ENCODE measurements around the gene IL36RN.

Gene IL36RN

GRCh38 chr2:113105047-113105785 is 46.2 kb downstream of the IL36RN start:
- Mint-ChIP-seq H3K27ac (no peak overlapping the region), H3K36me3 (peaks cover 7 to 13% of the 10 kb centered on the region in 2 donors), H3K4me3 (no peak overlapping the region), H3K4me1 (peaks cover 15 to 41% of the 10 kb centered on the region in 2 donors), H3K9me3 (peaks cover 6 to 9% of the 10 kb centered on the region in 2 donors), H3K27me3 (peaks cover 18 to 31% of the 10 kb centered on the region in 2 donors)
- ATAC-seq (replicated peaks) (peak; percentile 10 to 35), DNase-seq (no peak)

- no peaks in the 10 kb centered on the region for H3K4me1 Mint-ChIP-seq
- H3K27me3 Mint-ChIP-seq: peaks cover 6 to 19% of the 10 kb centered on the region in 2 donors
- DNase-seq (no peak), ATAC-seq (replicated peaks) (no peak)
- no peaks in the 10 kb centered on the region for H3K36me3 Mint-ChIP-seq
- no peaks in the 10 kb centered on the region for H3K9me3 Mint-ChIP-seq
- H3K4me3 Mint-ChIP-seq: no peak overlapping the region
- H3K27ac Mint-ChIP-seq: no peak overlapping the region
These were observed 52.1 kb downstream of the IL36RN start for GRCh38 chr2:113111121-113111520.

- DNase-seq: no peak
- Mint-ChIP-seq H3K36me3 (no peaks in the 10 kb centered on the region), H3K4me3 (no peak overlapping the region), H3K9me3 (no peaks in the 10 kb centered on the region), H3K27ac (no peak overlapping the region), H3K4me1 (peaks cover 0 to 5% of the 10 kb centered on the region in 2 donors), H3K27me3 (peaks cover 6 to 18% of the 10 kb centered on the region in 2 donors)
- ATAC-seq (replicated peaks): no peak
These were observed 52.9 kb downstream of the IL36RN start for GRCh38 chr2:113111823-113112287.

GRCh38 chr2:113112441-113112840 is 53.4 kb downstream of the IL36RN start:
- Mint-ChIP-seq H3K9me3 (no peaks in the 10 kb centered on the region), H3K27ac (no peak overlapping the region), H3K4me1 (peaks cover 0 to 7% of the 10 kb centered on the region in 2 donors), H3K4me3 (no peak overlapping the region), H3K36me3 (no peaks in the 10 kb centered on the region), H3K27me3 (peaks cover 6 to 15% of the 10 kb centered on the region in 2 donors)
- no peak for ATAC-seq (replicated peaks)
- DNase-seq: no peak

GRCh38 chr2:113112871-113113270 is 53.9 kb downstream of the IL36RN start:
- Mint-ChIP-seq H3K27me3 (peaks cover 6 to 15% of the 10 kb centered on the region in 2 donors), H3K36me3 (no peaks in the 10 kb centered on the region), H3K4me3 (no peak overlapping the region), H3K9me3 (no peaks in the 10 kb centered on the region), H3K27ac (no peak overlapping the region), H3K4me1 (peaks cover 0 to 8% of the 10 kb centered on the region in 2 donors)
- ATAC-seq (replicated peaks) (no peak), DNase-seq (no peak)

- ATAC-seq (replicated peaks) (no peak), DNase-seq (no peak)
- Mint-ChIP-seq H3K27ac (no peak overlapping the region), H3K9me3 (no peaks in the 10 kb centered on the region), H3K36me3 (no peaks in the 10 kb centered on the region), H3K4me1 (peaks cover 0 to 8% of the 10 kb centered on the region in 2 donors), H3K4me3 (no peak overlapping the region), H3K27me3 (peaks cover under 1 to 8% of the 10 kb centered on the region in 2 donors)
These were observed 54.8 kb downstream of the IL36RN start for GRCh38 chr2:113113807-113114206.

Data from stimulated activated naive B cell treated with anti-CD40 and anti-IgM and Interleukin-4, amounts not matched to agents 10 μg/mL and 1 μg/mL and 100 μg/mL, for 72 hours (primary cell).